Measurements from ENCODE around the gene XKR8.

The XKR8 gene

DNA sequence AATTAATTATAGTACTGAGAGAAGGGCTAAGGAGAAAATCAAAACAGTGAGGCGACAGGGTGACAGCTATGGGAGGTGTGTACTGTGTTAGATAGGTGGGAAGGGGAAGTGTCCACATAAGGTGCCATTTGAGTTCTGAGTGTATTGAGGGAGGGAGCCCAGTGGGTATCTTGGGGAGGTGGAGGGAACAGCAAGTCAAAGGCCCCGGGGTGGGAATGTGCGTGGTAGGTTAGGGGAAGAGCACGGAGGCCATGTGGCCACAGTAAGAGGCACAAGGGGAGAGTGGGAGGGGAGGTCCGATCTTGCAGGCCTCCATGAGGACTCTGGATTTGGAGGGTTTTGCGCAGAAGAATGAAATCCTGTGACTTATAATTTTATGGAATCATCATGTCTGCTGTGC is 3.0 kb upstream of the XKR8 start:
- DNase-seq (ENCODE audit: low spot score): no peak

DNA sequence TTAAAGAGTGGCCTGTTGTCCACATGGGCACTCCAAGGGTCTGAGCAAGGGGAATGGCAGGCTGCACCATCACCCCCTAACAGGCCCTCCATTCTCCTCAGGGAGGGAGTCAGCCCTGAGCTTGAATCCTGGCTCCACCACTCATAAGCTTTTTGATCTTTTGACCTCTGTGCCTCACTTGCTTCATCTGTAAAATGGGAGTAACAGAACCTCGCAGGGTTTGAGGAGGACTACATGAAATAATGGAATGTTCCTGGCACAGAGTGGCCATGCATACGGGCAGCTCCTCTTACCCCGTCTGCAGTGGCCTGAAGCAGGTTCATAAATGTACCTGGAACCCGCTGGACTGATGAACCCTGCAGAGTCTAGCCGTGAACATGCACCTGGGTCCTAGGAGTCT is 2.1 kb upstream of the XKR8 start:
- no peak for DNase-seq (ENCODE audit: low spot score)

- no peak for DNase-seq (ENCODE audit: low spot score)
These were observed 1.3 kb upstream of the XKR8 start for GRCh38 chr1:27958513-27958912.

GRCh38 chr1:27960762-27961645 is 1.2 kb downstream of the XKR8 start:
- no peak for DNase-seq (ENCODE audit: low spot score)

- no peak for DNase-seq (ENCODE audit: low spot score)
These were observed 2.0 kb downstream of the XKR8 start for GRCh38 chr1:27961646-27962221.

GRCh38 chr1:27963393-27963792 is 3.6 kb downstream of the XKR8 start:
- no peak for DNase-seq (ENCODE audit: low spot score)

DNA sequence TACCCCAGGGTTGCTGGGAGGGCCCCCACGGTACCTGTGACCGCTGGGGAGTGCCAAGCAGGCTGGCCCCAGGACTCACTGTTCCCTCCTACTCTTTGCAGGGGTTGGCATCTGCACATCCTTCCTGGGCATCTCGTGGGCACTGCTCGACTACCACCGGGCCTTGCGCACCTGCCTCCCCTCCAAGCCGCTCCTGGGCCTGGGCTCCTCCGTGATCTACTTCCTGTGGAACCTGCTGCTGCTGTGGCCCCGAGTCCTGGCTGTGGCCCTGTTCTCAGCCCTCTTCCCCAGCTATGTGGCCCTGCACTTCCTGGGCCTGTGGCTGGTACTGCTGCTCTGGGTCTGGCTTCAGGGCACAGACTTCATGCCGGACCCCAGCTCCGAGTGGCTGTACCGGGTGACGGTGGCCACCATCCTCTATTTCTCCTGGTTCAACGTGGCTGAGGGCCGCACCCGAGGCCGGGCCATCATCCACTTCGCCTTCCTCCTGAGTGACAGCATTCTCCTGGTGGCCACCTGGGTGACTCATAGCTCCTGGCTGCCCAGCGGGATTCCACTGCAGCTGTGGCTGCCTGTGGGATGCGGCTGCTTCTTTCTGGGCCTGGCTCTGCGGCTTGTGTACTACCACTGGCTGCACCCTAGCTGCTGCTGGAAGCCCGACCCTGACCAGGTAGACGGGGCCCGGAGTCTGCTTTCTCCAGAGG is 6.8 kb downstream of the XKR8 start:
- no peak for DNase-seq (ENCODE audit: low spot score)

DNA sequence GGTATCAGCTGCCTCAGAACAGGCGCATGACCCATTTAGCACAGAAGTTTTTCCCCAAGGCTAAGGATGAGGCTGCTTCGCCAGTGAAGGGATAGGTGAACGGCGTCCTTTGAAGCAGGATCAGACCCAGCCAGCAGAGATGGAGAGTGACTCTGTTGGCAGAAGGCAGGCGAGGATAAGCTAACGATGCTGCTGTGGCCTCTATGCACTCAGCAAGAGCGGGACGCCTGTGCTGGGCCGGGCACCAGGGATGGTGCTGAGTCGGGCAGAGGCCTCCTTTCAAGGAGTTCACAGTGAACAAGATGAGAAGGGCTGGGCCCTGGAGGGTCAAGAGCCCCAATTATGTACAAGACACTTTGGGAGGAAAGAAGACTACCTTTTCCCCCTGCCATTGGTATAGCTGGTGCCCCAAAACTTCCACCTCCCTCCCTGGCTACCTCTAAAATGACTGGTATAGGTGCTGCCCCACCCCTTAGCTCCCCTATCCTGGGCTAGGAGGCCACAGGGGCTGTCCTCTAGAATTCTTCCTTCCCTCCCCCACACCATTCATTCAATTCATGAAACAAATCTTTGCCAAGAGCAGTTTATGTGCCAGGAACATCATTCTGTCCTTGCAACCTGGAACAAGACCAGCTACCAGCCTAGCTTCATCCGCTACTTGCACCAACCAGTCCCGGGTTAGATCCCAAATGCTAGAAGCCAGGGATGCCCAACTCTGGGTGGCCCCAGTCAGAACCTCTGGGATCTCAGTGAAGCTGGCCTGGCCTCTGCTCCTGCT is 7.5 kb downstream of the XKR8 start:
- no peak for DNase-seq (ENCODE audit: low spot score)

GRCh38 chr1:27967884-27968466 is 8.2 kb downstream of the XKR8 start:
- DNase-seq (ENCODE audit: low spot score): no peak

GRCh38 chr1:27968692-27969091 is 8.9 kb downstream of the XKR8 start:
- DNase-seq (ENCODE audit: low spot score): no peak

GRCh38 chr1:27970401-27970800 is 10.6 kb downstream of the XKR8 start:
- no peak for DNase-seq (ENCODE audit: low spot score)

DNA sequence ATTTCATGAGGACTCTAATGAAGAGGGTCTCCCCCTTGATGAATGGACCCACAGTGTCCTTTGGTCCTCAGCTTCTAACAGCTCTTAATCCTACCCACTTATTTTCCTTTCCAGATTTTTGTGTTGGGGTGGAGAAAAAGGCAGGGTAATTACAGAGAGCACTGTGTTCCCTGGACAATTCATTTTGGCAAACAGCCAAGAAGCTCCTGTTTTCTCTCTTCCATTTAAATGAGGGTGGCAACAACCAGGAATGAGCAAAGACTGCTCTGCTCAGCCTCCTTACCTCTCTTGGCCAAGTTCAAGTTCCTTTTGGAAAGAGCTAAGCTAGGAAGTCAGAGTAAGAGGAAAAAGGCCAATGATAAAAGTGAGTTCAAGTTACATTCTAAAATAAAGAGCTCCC is 11.9 kb downstream of the XKR8 start:
- DNase-seq (ENCODE audit: low spot score): no peak

- no peak for DNase-seq (ENCODE audit: low spot score)
These were observed 12.4 kb downstream of the XKR8 start for GRCh38 chr1:27972141-27972540.

- DNase-seq (ENCODE audit: low spot score): no peak
These were observed 14.1 kb downstream of the XKR8 start for GRCh38 chr1:27973771-27974416.

DNA sequence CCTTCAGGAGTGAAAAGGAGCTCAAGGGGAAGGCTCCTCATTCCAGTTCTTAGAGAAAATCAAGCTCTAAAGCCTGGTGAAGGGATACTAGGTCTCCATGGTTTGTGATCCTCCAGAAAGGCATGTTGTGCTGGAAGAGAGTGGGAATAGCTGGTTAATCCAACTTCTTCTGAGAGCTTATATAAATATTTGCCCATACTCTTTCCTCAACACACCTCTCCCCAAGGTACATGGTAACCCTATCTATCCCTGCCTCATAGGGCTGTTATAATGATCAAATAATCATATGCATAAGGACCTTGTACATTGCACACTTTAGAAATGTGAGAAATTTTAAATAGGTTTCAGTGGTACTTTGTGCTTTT is 14.6 kb downstream of the XKR8 start:
- DNase-seq (ENCODE audit: low spot score): no peak

- DNase-seq (ENCODE audit: low spot score): no peak
These were observed 19.5 kb downstream of the XKR8 start for GRCh38 chr1:27979151-27979858.

DNA sequence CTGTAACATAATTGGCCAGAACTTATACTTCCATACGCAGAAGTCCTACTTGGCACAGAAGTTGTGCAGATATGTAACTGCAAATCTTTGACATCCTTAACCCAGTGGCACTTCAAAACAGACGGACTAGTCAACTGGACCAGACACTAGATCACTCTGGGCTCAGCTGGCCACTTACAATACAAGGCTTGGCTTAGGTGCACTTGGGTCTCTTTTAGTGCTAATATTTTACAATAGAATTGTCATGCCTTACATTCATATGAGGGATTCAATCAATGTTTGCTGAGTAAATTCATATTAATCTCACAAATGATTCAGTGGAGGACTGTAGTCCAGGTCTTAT is 20.1 kb downstream of the XKR8 start:
- DNase-seq (ENCODE audit: low spot score): no peak

DNA sequence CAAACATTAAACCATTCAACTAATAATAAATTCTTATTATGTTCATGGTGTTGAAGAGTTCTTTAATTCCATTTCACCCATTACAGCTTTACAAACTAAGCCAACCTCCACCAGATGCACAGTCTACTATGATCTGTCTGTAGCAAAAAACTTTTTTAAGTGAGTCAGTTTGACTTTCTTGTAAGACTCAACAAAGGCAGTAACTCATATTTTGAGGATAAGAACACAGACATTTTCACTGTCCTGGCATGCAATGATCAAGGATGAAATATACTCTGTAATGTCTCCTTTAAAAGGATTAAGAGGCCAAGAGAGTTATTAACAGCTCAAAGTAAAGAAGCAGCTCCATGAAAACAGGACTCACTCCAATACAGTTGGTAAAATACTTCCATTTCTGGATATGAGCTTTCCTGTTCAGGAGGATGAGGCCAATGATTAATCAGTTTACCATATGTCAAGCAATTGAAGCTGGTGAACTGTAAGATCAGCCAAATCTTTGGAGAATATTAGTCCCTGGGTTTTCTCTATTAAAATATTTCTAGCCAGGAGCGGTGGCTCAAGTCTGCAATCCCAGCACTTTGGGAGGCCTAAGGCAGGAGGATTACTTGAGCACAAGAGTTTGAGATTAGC is 20.6 kb downstream of the XKR8 start:
- DNase-seq (ENCODE audit: low spot score): no peak

DNA sequence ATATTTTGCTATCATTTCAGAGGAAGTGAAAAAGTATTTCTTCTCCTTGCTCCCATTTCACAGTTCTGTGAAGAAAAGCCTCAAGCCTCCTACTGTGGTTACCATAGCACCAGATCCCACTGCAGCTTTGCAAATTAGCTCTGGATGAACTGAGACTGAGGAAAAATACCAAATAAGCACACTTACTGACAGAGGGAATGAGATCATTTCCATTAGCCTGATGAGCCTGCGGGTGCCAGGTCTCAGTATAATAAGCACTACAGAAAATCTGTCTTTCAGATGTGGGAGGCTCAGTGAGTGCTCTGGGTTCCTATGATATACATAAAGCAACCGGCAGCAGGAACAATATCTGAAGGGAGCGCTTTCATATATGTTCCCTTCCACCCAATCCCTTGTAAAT is 21.4 kb downstream of the XKR8 start:
- no peak for DNase-seq (ENCODE audit: low spot score)

- no peak for DNase-seq (ENCODE audit: low spot score)
These were observed 31.3 kb downstream of the XKR8 start for GRCh38 chr1:27990920-27991537.

Data from HuH-7.5 (cell line).